Iris pigment epithelial cell (primary cell): ENCODE data around the gene BCAN.
"Not testable (repeated sequence)": the region's sequence is repeated elsewhere in the genome, so short reads cannot be mapped to it uniquely, and the experiment has no call there.

Experiments used
- DNase-seq: peaks from one replicate; pipeline ENCODE4 v3.0.0-alpha.2; 2011; ENCODE audit warnings: low read depth

Gene BCAN

GRCh38 chr1:156616463-156616862 is 25.5 kb upstream of the BCAN start:
- DNase-seq, result peak; percentile 65

DNA sequence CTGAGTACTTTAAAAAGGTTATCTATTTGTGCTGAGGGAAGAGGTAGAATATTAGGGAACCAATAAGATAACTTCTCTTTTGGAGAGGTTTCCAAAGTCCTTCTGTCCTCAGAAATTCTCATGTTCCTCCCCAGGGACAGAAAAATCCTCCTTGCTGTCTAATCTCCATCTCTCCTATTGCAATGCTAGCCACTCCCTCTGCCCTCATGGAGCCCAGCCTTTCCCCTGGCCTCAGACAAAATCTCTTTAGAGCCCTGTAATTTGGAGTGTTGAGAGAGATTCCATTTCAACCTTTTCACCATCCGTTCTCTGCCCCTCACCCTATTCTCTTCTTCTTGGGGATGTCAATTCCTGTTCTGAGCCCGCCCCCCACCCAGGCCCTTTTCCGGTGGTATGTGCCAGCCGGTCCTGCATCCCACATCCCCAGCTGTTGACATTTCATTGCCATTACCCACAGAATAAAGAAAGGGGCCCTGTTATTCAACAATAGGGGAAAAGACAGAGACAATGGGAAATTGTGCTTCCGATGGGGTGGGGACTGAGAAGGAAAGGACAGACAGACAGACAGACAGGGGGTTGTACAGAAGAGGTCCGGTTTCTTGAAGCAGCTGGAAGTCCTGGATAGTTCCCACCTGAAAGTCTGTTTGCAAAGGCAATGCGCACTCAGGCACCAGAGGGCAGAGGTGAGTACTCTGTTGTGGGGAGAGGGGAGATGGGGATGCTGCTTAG is 22.9 kb upstream of the BCAN start, which contains the start of gene HAPLN2:
Gene HAPLN2 (plus strand): TSS at position 563 of the 729 bp plus-strand sequence. CDS start 4,076 bp downstream, outside the sequence.
- DNase-seq, result no peak

- no peak for DNase-seq
Observed at GRCh38 chr1:156619582-156619955, 22.3 kb upstream of the BCAN start.

DNA sequence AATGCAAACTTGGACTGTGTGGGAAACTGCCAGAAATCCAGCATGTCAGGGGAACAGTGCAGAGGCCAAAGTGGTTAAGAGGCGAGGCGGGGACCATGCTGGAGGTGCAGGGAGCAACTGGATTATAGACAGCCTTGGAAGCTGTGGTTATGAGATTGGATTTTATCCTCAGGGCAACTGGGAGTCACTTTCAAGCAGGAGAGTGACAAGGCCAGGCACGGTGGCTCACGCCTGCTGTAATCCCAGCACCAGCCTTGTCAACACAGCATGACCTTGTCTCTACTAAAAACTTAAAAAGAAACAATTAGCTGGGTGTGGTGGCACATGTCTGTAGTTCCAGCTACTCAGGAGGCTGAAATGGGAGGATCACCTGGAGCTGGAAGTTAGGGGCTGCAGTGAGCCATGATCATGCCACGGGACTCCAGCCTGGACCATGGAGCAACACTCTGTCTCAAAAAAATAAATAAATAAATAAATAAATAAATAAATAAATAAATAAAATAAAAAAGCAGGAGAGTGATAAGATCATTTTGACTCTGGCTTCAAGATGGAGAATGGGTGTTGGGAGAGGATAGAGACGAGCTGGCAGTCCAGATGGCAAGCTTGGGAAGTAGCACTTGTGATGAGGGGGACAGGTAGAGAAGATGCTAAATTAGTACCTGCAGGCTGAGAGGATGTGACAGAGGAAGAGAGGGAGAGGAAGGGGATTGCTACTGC is 19.2 kb upstream of the BCAN start:
- no peak for DNase-seq

DNA sequence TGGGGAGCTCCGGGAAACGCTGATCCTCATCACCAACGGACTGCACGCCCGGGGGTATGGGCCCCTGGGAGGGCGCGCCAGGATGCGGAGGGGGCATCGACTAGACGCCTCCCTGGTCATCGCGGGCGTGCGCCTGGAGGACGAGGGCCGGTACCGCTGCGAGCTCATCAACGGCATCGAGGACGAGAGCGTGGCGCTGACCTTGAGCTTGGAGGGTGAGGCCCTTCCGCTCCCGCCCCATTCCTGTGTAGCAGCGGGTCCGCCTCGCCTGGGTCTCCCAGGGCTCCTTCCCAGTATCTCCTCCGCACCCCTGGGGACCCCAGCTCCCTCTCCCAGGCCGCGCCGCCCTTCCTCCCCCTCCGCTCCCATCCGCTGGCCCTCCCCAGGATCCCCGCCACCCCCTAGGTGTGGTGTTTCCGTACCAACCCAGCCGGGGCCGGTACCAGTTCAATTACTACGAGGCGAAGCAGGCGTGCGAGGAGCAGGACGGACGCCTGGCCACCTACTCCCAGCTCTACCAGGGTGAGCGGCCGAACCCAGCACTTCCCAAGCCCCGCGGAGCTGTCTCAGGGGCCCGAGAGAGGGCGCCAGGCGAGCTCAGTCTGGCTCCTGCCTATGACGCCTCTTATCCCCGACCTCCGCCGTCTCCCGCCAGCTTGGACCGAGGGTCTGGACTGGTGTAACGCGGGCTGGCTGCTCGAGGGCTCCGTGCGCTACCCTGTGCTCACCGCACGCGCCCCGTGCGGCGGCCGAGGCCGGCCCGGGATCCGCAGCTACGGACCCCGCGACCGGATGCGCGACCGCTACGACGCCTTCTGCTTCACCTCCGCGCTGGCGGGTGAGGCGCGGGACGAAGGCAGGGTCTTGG is 17.7 kb upstream of the BCAN start:
- peak; percentile 49 for DNase-seq

DNA sequence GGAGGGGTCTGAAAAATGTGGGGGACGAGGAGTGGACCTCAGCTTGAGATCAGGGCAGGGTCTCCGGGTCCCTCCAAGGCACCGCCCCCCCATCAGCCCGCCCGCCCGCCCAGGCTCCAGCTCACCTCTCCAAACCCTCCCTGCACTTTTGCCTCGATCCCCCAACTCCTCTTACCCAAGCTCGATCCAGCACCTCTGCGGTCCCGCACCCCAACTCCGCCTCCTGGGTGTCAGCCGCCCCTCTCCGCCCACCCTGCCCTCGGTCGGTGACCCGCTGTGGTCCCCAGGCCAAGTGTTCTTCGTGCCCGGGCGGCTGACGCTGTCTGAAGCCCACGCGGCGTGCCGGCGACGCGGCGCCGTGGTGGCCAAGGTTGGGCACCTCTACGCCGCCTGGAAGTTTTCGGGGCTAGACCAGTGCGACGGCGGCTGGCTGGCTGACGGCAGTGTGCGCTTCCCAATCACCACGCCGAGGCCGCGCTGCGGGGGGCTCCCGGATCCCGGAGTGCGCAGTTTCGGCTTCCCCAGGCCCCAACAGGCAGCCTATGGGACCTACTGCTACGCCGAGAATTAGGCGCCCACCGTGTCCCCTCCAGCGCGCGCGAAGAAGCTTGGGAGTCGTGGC is 17.0 kb upstream of the BCAN start:
- no peak for DNase-seq

- no peak for DNase-seq
Observed at GRCh38 chr1:156625436-156626078, 16.4 kb upstream of the BCAN start.

- DNase-seq, result no peak
Observed at GRCh38 chr1:156626079-156626438, 15.9 kb upstream of the BCAN start.

DNA sequence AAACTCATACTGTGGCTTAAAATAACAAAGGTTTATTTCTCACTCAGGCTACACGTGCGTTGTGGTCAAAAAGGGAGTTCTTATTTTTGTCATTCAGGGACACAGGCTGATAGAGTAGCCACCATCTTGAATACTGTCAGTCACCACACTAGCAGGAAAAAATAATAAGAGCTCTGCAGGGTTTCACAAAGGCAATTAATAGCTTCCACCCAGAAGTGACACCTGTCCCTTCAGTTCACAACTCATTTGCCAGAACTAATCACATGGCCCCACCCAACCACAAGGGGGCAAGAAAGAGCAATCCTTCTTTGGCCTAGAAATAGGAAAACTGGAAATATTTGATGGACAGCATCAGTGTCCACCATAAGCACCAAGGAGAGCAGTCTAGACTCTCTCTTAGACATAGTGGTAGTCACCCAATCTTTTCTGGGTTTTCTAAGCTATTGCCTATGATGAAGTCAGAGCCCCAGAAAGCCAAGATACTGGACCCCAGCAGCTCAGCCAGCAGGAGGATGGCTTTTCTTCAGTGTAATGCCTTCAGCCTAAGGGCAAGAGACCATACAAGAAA is 14.5 kb upstream of the BCAN start:
- DNase-seq, result peak; percentile 54

GRCh38 chr1:156629823-156630449 is 12.0 kb upstream of the BCAN start:
- DNase-seq, result no peak

GRCh38 chr1:156631152-156631551 is 10.8 kb upstream of the BCAN start:
- not testable (repeated sequence) for DNase-seq

DNA sequence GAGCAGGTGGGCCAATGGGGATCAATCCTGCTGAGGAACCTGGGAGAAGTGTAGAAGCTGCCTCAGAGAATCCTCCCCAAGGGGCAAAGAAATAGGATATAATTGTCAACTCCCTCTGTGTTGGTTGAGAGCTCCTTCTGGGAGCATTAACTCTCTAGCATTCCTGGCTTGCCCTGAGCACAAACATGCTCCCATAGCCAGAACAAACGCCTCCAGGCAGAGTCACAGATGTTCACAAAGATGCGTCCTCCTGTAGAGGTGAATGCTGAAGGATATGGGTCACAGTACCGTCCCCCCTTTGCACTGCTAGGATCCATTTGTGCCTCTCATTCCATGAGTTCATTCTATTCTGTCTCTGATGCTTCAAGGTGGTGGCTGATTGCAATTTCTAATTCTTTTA is 9.6 kb upstream of the BCAN start:
- no peak for DNase-seq

DNA sequence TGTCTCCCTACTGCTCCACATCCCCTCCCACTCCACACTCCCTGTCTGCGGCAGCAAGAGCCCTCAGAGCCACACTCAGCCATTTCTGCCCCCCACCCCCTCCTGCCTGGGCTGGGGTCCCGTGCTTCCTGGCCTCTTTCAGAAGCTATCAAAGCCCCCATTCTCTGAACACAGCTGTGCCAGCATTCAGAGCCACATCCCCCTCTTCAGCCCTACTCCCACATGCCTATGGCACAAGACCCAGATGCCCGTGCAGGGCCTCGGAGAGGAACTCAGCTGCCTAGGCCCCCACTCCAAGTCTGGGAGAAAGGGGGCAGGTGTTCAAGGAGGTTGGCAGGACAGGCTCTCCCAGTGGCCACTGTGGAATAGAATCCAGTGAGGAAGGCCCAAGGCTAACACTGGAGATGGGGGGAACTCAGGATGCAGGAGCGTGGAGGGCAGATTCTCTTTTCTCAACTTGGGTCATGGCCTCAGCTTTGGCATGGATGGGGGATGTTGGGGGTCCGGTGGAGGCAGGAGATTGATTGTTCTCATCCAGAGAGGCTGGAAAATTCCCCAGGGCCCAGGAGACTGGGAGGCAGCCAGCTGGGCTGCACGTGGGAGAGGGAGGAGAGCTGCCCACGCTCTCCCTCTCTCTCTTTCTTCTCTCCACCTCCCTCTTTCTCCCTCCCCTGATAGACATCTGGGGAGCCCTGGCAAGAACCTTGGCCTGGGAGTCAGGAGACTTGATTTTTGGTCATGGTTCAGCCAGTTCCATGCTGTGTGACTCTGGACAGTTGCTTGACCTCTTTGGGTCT is 3.5 kb upstream of the BCAN start:
- DNase-seq, result no peak

DNA sequence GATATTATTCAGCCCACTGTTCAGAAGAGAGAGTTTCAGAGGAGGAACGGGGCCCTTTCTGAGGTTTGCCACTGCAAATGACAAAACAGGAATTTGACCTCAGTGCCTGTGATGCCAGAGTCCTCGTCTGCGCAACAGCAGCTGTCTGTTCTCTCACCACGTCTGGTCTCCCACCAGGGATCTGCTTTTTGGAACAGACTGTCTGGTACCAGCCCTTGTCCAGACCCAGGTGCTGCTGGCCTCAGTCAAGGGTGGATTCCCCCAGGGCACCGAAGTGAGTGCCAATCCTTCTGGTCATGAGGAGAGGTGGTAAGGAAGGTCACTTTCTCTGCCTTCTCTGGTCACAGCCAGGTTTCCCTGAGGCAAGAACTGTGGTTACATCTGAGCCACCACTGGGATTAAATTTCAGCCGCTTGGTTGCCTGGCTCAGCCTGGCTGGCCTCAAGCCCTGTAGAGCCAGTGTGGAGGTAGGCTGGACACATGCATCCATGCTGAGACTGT is 2.3 kb upstream of the BCAN start:
- no peak for DNase-seq

GRCh38 chr1:156640842-156641706 is 843 bp upstream of the BCAN start:
- DNase-seq, result no peak

DNA sequence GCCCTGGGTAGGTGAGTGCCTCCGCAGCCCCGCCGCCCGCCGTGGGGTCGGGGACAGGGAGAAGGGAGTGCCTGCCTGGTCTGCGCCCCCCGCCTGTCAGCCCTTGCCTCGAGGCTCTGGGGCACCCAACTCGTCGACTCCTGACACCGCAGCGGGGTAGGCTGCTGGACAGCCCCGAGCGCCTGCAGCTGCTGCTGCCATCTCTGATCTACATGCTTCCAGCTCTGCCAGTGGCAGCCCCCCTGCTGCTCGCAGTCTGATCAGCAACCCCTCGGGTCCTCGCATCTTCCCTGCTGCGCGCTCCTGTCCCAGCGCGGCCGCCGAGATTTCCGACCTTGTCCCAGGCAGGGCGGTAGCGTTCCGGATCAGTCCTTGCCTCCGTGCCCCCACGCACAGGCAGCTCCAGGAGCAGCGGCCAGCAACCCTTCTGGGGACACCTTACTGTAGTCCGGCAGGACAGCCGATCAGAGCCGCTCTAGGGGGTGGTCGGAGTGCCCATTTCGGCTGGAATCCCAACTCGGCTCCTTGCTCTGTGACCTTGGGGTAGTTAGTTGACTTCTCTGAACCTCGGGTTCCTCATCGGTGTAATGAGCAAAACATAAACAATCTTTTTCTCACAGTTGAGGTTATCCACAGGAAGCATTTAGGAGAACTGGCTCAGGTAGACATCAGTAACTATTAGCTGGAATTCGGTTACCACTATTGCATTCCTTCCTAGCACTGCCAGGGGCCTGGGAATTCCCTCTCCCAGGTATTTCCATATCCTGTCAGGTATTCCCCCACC is 540 bp downstream of the BCAN start:
- DNase-seq, result no peak

- DNase-seq, result no peak
Observed at GRCh38 chr1:156643049-156643777, 1.3 kb downstream of the BCAN start.

GRCh38 chr1:156643778-156644092 is 1.8 kb downstream of the BCAN start:
- no peak for DNase-seq
